ENCODE data around the gene SATB2. TPM values are rescaled to one million over a fixed set of nuclear protein-coding genes. Genes with fewer than 3 reads are reported as not detected.

Gene SATB2
- total and polyA plus RNA-seq, 3 experiments from 2014 or later, result 0.09 to 0.13 TPM; not detected in 1

- H3K9me3 Mint-ChIP-seq, result peaks cover 0 to 3% (median 0%) of the 10 kb centered on the region in 5 donors
- no peak overlapping the region for H3K27ac Mint-ChIP-seq
- ChIA-PET POLR2A (no interaction called here), CTCF (no interaction called here)
- H3K4me3 Mint-ChIP-seq, result no peak overlapping the region
- peaks cover 3 to 4% of the 10 kb centered on the region in 2 donors for H3K27me3 Mint-ChIP-seq
- Histone ChIP-seq H3K27ac (ENCODE audit: low read depth, low read length) (no peak overlapping the region), H3K4me3 (ENCODE audit: low read length) (no peak overlapping the region), H3K9me3 (ENCODE audit: low read length) (no peaks in the 10 kb centered on the region), H3K4me1 (ENCODE audit: insufficient read depth, low read length) (no peaks in the 10 kb centered on the region), H3K27me3 (ENCODE audit: insufficient read depth, low read length, poor library complexity, severe bottlenecking) (no peaks in the 10 kb centered on the region), H3K36me3 (ENCODE audit: insufficient read depth, low read length) (no peaks in the 10 kb centered on the region)
- no peak for DNase-seq
- no peaks in the 10 kb centered on the region for H3K4me1 Mint-ChIP-seq
- no peaks in the 10 kb centered on the region for H3K36me3 Mint-ChIP-seq
These were observed 52.9 kb downstream of the SATB2 start for GRCh38 chr2:199404841-199405240.

- Histone ChIP-seq H3K27me3 (ENCODE audit: insufficient read depth, low read length, poor library complexity, severe bottlenecking) (no peaks in the 10 kb centered on the region), H3K9me3 (ENCODE audit: low read length) (no peaks in the 10 kb centered on the region), H3K27ac (ENCODE audit: low read depth, low read length) (no peak overlapping the region), H3K4me1 (ENCODE audit: insufficient read depth, low read length) (no peaks in the 10 kb centered on the region), H3K36me3 (ENCODE audit: insufficient read depth, low read length) (no peaks in the 10 kb centered on the region), H3K4me3 (ENCODE audit: low read length) (no peak overlapping the region)
- POLR2A ChIA-PET, result no interaction called here
- no peak for DNase-seq
- Mint-ChIP-seq H3K4me3 (no peak overlapping the region), H3K27me3 (peaks cover 0 to 4% of the 10 kb centered on the region in 2 donors), H3K9me3 (no peaks in the 10 kb centered on the region), H3K36me3 (no peaks in the 10 kb centered on the region), H3K27ac (no peak overlapping the region), H3K4me1 (no peaks in the 10 kb centered on the region)
- CTCF ChIA-PET, result no interaction called here
These were observed 62.4 kb downstream of the SATB2 start for GRCh38 chr2:199395311-199395710.

GRCh38 chr2:199392363-199392762, 65.4 kb downstream of the SATB2 start:
- Histone ChIP-seq H3K27me3 (ENCODE audit: insufficient read depth, low read length, poor library complexity, severe bottlenecking) (no peaks in the 10 kb centered on the region), H3K27ac (ENCODE audit: low read depth, low read length) (no peak overlapping the region), H3K4me1 (ENCODE audit: insufficient read depth, low read length) (no peaks in the 10 kb centered on the region), H3K4me3 (ENCODE audit: low read length) (no peak overlapping the region), H3K9me3 (ENCODE audit: low read length) (no peaks in the 10 kb centered on the region), H3K36me3 (ENCODE audit: insufficient read depth, low read length) (no peaks in the 10 kb centered on the region)
- Mint-ChIP-seq H3K9me3 (no peaks in the 10 kb centered on the region), H3K36me3 (no peaks in the 10 kb centered on the region), H3K4me3 (no peak overlapping the region), H3K4me1 (no peaks in the 10 kb centered on the region), H3K27ac (no peak overlapping the region), H3K27me3 (peaks cover 0 to 5% of the 10 kb centered on the region in 2 donors)
- ChIA-PET POLR2A (no interaction called here), CTCF (no interaction called here)
- no peak for DNase-seq

GRCh38 chr2:199388728-199389268, 68.9 kb downstream of the SATB2 start:
- DNase-seq, result no peak
- Mint-ChIP-seq H3K4me1 (no peaks in the 10 kb centered on the region), H3K4me3 (no peak overlapping the region), H3K27me3 (peaks cover 3 to 10% of the 10 kb centered on the region in 2 donors), H3K27ac (no peak overlapping the region), H3K36me3 (no peaks in the 10 kb centered on the region), H3K9me3 (no peaks in the 10 kb centered on the region)
- no peaks in the 10 kb centered on the region for H3K4me1 ChIP-seq (ENCODE audit: insufficient read depth, low read length)
- H3K36me3 ChIP-seq (ENCODE audit: insufficient read depth, low read length), result no peaks in the 10 kb centered on the region
- H3K9me3 ChIP-seq (ENCODE audit: low read length), result no peaks in the 10 kb centered on the region
- CTCF ChIA-PET, result interaction anchor here (0.6 kb wide), 1 partner anchor 1799 kb away, joined by 4 read pairs; no protein-coding TSS in a partner anchor
- no peaks in the 10 kb centered on the region for H3K27me3 ChIP-seq (ENCODE audit: insufficient read depth, low read length, poor library complexity, severe bottlenecking)
- POLR2A ChIA-PET, result no interaction called here
- no peak overlapping the region for H3K4me3 ChIP-seq (ENCODE audit: low read length)
- no peak overlapping the region for H3K27ac ChIP-seq (ENCODE audit: low read depth, low read length)

- Histone ChIP-seq H3K27me3 (ENCODE audit: insufficient read depth, low read length, poor library complexity, severe bottlenecking) (no peaks in the 10 kb centered on the region), H3K27ac (ENCODE audit: low read depth, low read length) (no peak overlapping the region), H3K4me1 (ENCODE audit: insufficient read depth, low read length) (no peaks in the 10 kb centered on the region), H3K36me3 (ENCODE audit: insufficient read depth, low read length) (no peaks in the 10 kb centered on the region), H3K4me3 (ENCODE audit: low read length) (no peak overlapping the region), H3K9me3 (ENCODE audit: low read length) (no peaks in the 10 kb centered on the region)
- no peak for DNase-seq
- CTCF ChIA-PET, result no interaction called here
- Mint-ChIP-seq H3K4me1 (no peaks in the 10 kb centered on the region), H3K9me3 (no peaks in the 10 kb centered on the region), H3K4me3 (no peak overlapping the region), H3K36me3 (no peaks in the 10 kb centered on the region), H3K27me3 (peaks cover 3 to 21% of the 10 kb centered on the region in 2 donors), H3K27ac (no peak overlapping the region)
- POLR2A ChIA-PET, result no interaction called here
These were observed 73.7 kb downstream of the SATB2 start for GRCh38 chr2:199384043-199384442.

GRCh38 chr2:199383021-199383420, 74.7 kb downstream of the SATB2 start:
- ChIA-PET CTCF (interaction anchor here (0.5 kb wide), 1 partner anchor 1220 kb away, joined by 3 read pairs; no protein-coding TSS in a partner anchor), POLR2A (no interaction called here)
- Mint-ChIP-seq H3K36me3 (no peaks in the 10 kb centered on the region), H3K4me1 (no peaks in the 10 kb centered on the region), H3K9me3 (no peaks in the 10 kb centered on the region), H3K27ac (no peak overlapping the region), H3K27me3 (peaks cover 3 to 21% of the 10 kb centered on the region in 2 donors), H3K4me3 (no peak overlapping the region)
- Histone ChIP-seq H3K4me1 (ENCODE audit: insufficient read depth, low read length) (no peaks in the 10 kb centered on the region), H3K36me3 (ENCODE audit: insufficient read depth, low read length) (no peaks in the 10 kb centered on the region), H3K27me3 (ENCODE audit: insufficient read depth, low read length, poor library complexity, severe bottlenecking) (no peaks in the 10 kb centered on the region), H3K9me3 (ENCODE audit: low read length) (no peaks in the 10 kb centered on the region), H3K4me3 (ENCODE audit: low read length) (no peak overlapping the region), H3K27ac (ENCODE audit: low read depth, low read length) (no peak overlapping the region)
- DNase-seq, result no peak

GRCh38 chr2:199382091-199382490, 75.6 kb downstream of the SATB2 start:
- Histone ChIP-seq H3K27me3 (ENCODE audit: insufficient read depth, low read length, poor library complexity, severe bottlenecking) (no peaks in the 10 kb centered on the region), H3K9me3 (ENCODE audit: low read length) (no peaks in the 10 kb centered on the region), H3K4me3 (ENCODE audit: low read length) (no peak overlapping the region), H3K36me3 (ENCODE audit: insufficient read depth, low read length) (no peaks in the 10 kb centered on the region), H3K4me1 (ENCODE audit: insufficient read depth, low read length) (no peaks in the 10 kb centered on the region), H3K27ac (ENCODE audit: low read depth, low read length) (no peak overlapping the region)
- ChIA-PET POLR2A (no interaction called here), CTCF (no interaction called here)
- Mint-ChIP-seq H3K36me3 (no peaks in the 10 kb centered on the region), H3K27me3 (peaks cover 7 to 21% of the 10 kb centered on the region in 2 donors), H3K4me3 (no peak overlapping the region), H3K27ac (no peak overlapping the region), H3K4me1 (no peaks in the 10 kb centered on the region), H3K9me3 (no peaks in the 10 kb centered on the region)
- DNase-seq, result no peak

- no peak overlapping the region for H3K27ac ChIP-seq (ENCODE audit: low read depth, low read length)
- no peak overlapping the region for H3K27ac Mint-ChIP-seq
These were observed 76.2 kb downstream of the SATB2 start for GRCh38 chr2:199381531-199381930.

More at GRCh38 chr2:199381531-199381930, 76.2 kb downstream of the SATB2 start:
- Mint-ChIP-seq H3K36me3 (no peaks in the 10 kb centered on the region), H3K4me1 (no peaks in the 10 kb centered on the region), H3K27me3 (peaks cover 7 to 17% of the 10 kb centered on the region in 2 donors), H3K4me3 (no peak overlapping the region), H3K9me3 (no peaks in the 10 kb centered on the region)
- DNase-seq, result no peak
- no peaks in the 10 kb centered on the region for H3K9me3 ChIP-seq (ENCODE audit: low read length)
- no peak overlapping the region for H3K4me3 ChIP-seq (ENCODE audit: low read length)
- H3K36me3 ChIP-seq (ENCODE audit: insufficient read depth, low read length), result no peaks in the 10 kb centered on the region
- H3K4me1 ChIP-seq (ENCODE audit: insufficient read depth, low read length), result no peaks in the 10 kb centered on the region
- ChIA-PET POLR2A (no interaction called here), CTCF (no interaction called here)
- no peaks in the 10 kb centered on the region for H3K27me3 ChIP-seq (ENCODE audit: insufficient read depth, low read length, poor library complexity, severe bottlenecking)

Data from CD8-positive, alpha-beta memory T cell (primary cell).